HEK293 (cell line): Measurements from ENCODE around the gene RB1.

Source experiments
- CTCF ChIA-PET: fragments of 350-600 bp; formaldehyde crosslinking; extraction: SDS; loops from one replicate; lab custom pipeline; 2021; ENCODE audit warnings: antibody characterized with exemption; lab: Yijun Ruan, JAX
- POLR2A ChIA-PET: fragments of 300-600 bp; formaldehyde crosslinking; extraction: SDS; loops from one replicate; lab custom pipeline; 2020; ENCODE audit warnings: antibody characterized with exemption, inconsistent platforms; lab: Yijun Ruan, JAX
- H3K27ac ChIP-seq: fragments of 200-500 bp; sonication (Bioruptor generic); 2 replicates; pipeline ENCODE4 v1.5.1; 2014; ENCODE audit warnings: low read depth, low read length, control low read depth, inconsistent platforms; ENCODE audit errors: extremely low read depth
- H3K36me3 ChIP-seq, 2 experiments: fragments of 200-500 bp in 1 of 2; sonication (Bioruptor generic) in 1 of 2; 1 replicate in 1 of 2; 2 replicates in 1 of 2; pipeline ENCODE4 v1.5.1; 2014 to 2017; ENCODE audit warnings: inconsistent platforms in 2 of 2, low read length in 2 of 2; ENCODE audit not compliant: control insufficient read depth in 2 of 2, insufficient read depth in 1 of 2
- H3K4me1 ChIP-seq: fragments of 200-500 bp; sonication (Bioruptor generic); 2 replicates; pipeline ENCODE4 v1.5.1; 2014; ENCODE audit warnings: mild to moderate bottlenecking, low read length, inconsistent platforms; ENCODE audit not compliant: control insufficient read depth, insufficient read depth
- H3K4me3 ChIP-seq: 2 replicates; pipeline ENCODE4 v1.5.1; 2011; ENCODE audit warnings: low read depth, mild to moderate bottlenecking, control low read depth, low read length, moderate library complexity
- H3K9me3 ChIP-seq: fragments of 200-500 bp; sonication (Bioruptor generic); 2 replicates; pipeline ENCODE4 v1.5.1; 2014; ENCODE audit warnings: low read depth, low read length, inconsistent platforms; ENCODE audit not compliant: control insufficient read depth, insufficient read depth
- GFI1B ChIP-seq: fragments of 450-650 bp; formaldehyde crosslinking; IDR thresholded peaks from 2 replicates; pipeline ENCODE4 v1.5.1; 2016; ENCODE audit warnings: missing biosample characterization, missing genetic modification characterization
- HIC1 ChIP-seq: fragments of 450-650 bp; formaldehyde crosslinking; IDR thresholded peaks from 2 replicates; pipeline ENCODE4 v1.5.1; 2016; ENCODE audit warnings: missing biosample characterization, missing genetic modification characterization
- KLF10 ChIP-seq: fragments of 450-650 bp; IDR thresholded peaks from 2 replicates; pipeline ENCODE4 v1.5.1; 2018; ENCODE audit warnings: missing biosample characterization, mild to moderate bottlenecking, missing genetic modification characterization
- MYNN ChIP-seq: fragments of 450-650 bp; formaldehyde crosslinking; IDR thresholded peaks from 2 replicates; pipeline ENCODE4 v1.5.1; 2016; ENCODE audit warnings: missing biosample characterization, missing genetic modification characterization, borderline replicate concordance
- MZF1 ChIP-seq: fragments of 450-650 bp; formaldehyde crosslinking; IDR thresholded peaks from 2 replicates; pipeline ENCODE4 v1.5.1; 2017; ENCODE audit warnings: missing biosample characterization, missing genetic modification characterization, borderline replicate concordance
- PRDM1 ChIP-seq: fragments of 450-650 bp; formaldehyde crosslinking; IDR thresholded peaks from 2 replicates; pipeline ENCODE4; 2016; ENCODE audit warnings: missing biosample characterization, missing genetic modification characterization
- SCRT2 ChIP-seq: fragments of 450-650 bp; formaldehyde crosslinking; IDR thresholded peaks from 2 replicates; pipeline ENCODE4 v1.5.1; 2016; ENCODE audit warnings: missing biosample characterization, missing genetic modification characterization
- ZBTB21 ChIP-seq: fragments of 450-650 bp; formaldehyde crosslinking; IDR thresholded peaks from 2 replicates; pipeline ENCODE4 v1.5.1; 2017; ENCODE audit warnings: missing biosample characterization, missing genetic modification characterization
- ZBTB7A ChIP-seq: fragments of 450-650 bp; formaldehyde crosslinking; IDR thresholded peaks from 2 replicates; pipeline ENCODE4 v1.5.1; 2016; ENCODE audit warnings: low read depth, missing biosample characterization, missing genetic modification characterization
- ZFP69B ChIP-seq: fragments of 450-650 bp; formaldehyde crosslinking; IDR thresholded peaks from 2 replicates; pipeline ENCODE4 v1.5.1; 2016; ENCODE audit warnings: missing biosample characterization, missing genetic modification characterization
- ZNF2 ChIP-seq: fragments of 450-650 bp; formaldehyde crosslinking; IDR thresholded peaks from 2 replicates; pipeline ENCODE4 v1.5.1; 2016; ENCODE audit warnings: missing biosample characterization, missing genetic modification characterization
- ZNF423 ChIP-seq: fragments of 450-650 bp; formaldehyde crosslinking; IDR thresholded peaks from 2 replicates; pipeline ENCODE4 v1.5.1; 2016; ENCODE audit warnings: missing biosample characterization, missing genetic modification characterization
- ZNF48 ChIP-seq: fragments of 450-650 bp; formaldehyde crosslinking; IDR thresholded peaks from 2 replicates; pipeline ENCODE4 v1.5.1; 2016; ENCODE audit warnings: missing biosample characterization, missing genetic modification characterization
- ZNF514 ChIP-seq: fragments of 450-650 bp; formaldehyde crosslinking; IDR thresholded peaks from 2 replicates; pipeline ENCODE4 v1.5.1; 2016; ENCODE audit warnings: missing biosample characterization, missing genetic modification characterization
- ZNF596 ChIP-seq: fragments of 450-650 bp; IDR thresholded peaks from 2 replicates; pipeline ENCODE4 v1.5.0; 2018; ENCODE audit warnings: missing biosample characterization, mild to moderate bottlenecking, missing genetic modification characterization, moderate library complexity
- ZNF610 ChIP-seq: fragments of 450-650 bp; formaldehyde crosslinking; IDR thresholded peaks from 2 replicates; pipeline ENCODE4 v1.5.1; 2016; ENCODE audit warnings: missing biosample characterization, missing genetic modification characterization, borderline replicate concordance
- ZNF664 ChIP-seq: fragments of 450-650 bp; formaldehyde crosslinking; IDR thresholded peaks from 2 replicates; pipeline ENCODE4 v1.5.1; 2016; ENCODE audit warnings: missing biosample characterization, missing genetic modification characterization
- ZNF701 ChIP-seq: fragments of 450-650 bp; formaldehyde crosslinking; IDR thresholded peaks from 2 replicates; pipeline ENCODE4 v1.5.1; 2016; ENCODE audit warnings: missing biosample characterization, missing genetic modification characterization
- ZSCAN30 ChIP-seq: fragments of 450-650 bp; IDR thresholded peaks from 2 replicates; pipeline ENCODE4 v1.5.1; 2018; ENCODE audit warnings: missing biosample characterization, mild to moderate bottlenecking, missing genetic modification characterization, moderate library complexity
- TF ChIP-seq, protein P1 (sequence below): fragments of 450-650 bp; formaldehyde crosslinking; IDR thresholded peaks from 2 replicates; pipeline ENCODE4 v1.5.1; 2016; ENCODE audit warnings: missing biosample characterization, missing genetic modification characterization, low read depth
- TF ChIP-seq, protein P2 (sequence below): fragments of 450-650 bp; formaldehyde crosslinking; IDR thresholded peaks from 2 replicates; pipeline ENCODE4 v1.5.1; 2016; ENCODE audit warnings: missing biosample characterization, missing genetic modification characterization

Gene RB1

DNA sequence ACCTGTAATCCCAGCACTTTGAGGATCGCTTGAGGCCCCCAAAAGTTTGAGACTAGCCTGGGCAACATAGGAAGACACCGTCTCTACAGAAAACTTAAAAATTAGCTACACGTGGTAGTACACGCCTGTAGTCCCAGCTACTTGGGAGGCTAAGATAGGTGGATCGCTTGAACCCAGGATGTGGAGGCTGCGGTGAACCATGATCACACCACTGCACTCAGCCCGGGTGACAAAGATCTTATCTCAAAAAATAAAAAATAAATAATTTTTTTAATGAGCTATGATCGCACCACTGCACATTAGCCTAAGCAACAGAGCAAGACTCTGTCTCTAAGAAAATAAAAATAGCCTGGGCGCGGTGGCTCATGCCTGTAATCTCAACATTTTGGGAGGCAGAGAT is 222.7 kb downstream of the RB1 start:
- no peaks in the 10 kb centered on the region for H3K4me1 ChIP-seq
- POLR2A ChIA-PET: no interaction called here
- H3K27ac ChIP-seq: no peak overlapping the region
- no peaks in the 10 kb centered on the region for H3K36me3 ChIP-seq
- no peaks in the 10 kb centered on the region for H3K9me3 ChIP-seq
- TF ChIP-seq ZNF514 (tag by site-specific recombination) (no peak), ZNF701 (no peak), KLF10 (tag by site-specific recombination) (no peak)
- H3K4me3 ChIP-seq: no peak overlapping the region
- CTCF ChIA-PET: no interaction called here

GRCh38 chr13:48527955-48528354 is 224.4 kb downstream of the RB1 start:
- Histone ChIP-seq H3K27ac (no peak overlapping the region), H3K9me3 (no peaks in the 10 kb centered on the region), H3K4me3 (no peak overlapping the region), H3K4me1 (no peaks in the 10 kb centered on the region; the same call in 1 of the 2 replicates), H3K36me3 (no peaks in the 10 kb centered on the region)
- ChIA-PET POLR2A (no interaction called here), CTCF (no interaction called here)
- TF ChIP-seq ZNF596 (tag by site-specific recombination) (no peak), ZSCAN30 (tag by site-specific recombination) (no peak), ZNF2 (tag by site-specific recombination) (no peak), ZBTB7A (no peak), ZBTB21 (tag by site-specific recombination) (no peak), GFI1B (tag by site-specific recombination) (no peak), MYNN (tag by site-specific recombination) (no peak), SCRT2 (no peak), PRDM1 (tag by site-specific recombination) (no peak), MZF1 (tag by site-specific recombination) (no peak), ZFP69B (tag by site-specific recombination) (no peak), HIC1 (no peak), ZNF48 (tag by site-specific recombination) (no peak), ZNF423 (tag by site-specific recombination) (no peak), ZNF610 (tag by site-specific recombination) (no peak)
- TF ChIP-seq, protein P1, sequence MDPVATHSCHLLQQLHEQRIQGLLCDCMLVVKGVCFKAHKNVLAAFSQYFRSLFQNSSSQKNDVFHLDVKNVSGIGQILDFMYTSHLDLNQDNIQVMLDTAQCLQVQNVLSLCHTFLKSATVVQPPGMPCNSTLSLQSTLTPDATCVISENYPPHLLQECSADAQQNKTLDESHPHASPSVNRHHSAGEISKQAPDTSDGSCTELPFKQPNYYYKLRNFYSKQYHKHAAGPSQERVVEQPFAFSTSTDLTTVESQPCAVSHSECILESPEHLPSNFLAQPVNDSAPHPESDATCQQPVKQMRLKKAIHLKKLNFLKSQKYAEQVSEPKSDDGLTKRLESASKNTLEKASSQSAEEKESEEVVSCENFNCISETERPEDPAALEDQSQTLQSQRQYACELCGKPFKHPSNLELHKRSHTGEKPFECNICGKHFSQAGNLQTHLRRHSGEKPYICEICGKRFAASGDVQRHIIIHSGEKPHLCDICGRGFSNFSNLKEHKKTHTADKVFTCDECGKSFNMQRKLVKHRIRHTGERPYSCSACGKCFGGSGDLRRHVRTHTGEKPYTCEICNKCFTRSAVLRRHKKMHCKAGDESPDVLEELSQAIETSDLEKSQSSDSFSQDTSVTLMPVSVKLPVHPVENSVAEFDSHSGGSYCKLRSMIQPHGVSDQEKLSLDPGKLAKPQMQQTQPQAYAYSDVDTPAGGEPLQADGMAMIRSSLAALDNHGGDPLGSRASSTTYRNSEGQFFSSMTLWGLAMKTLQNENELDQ (tag by site-specific recombination): no peak

- TF ChIP-seq, protein P2, sequence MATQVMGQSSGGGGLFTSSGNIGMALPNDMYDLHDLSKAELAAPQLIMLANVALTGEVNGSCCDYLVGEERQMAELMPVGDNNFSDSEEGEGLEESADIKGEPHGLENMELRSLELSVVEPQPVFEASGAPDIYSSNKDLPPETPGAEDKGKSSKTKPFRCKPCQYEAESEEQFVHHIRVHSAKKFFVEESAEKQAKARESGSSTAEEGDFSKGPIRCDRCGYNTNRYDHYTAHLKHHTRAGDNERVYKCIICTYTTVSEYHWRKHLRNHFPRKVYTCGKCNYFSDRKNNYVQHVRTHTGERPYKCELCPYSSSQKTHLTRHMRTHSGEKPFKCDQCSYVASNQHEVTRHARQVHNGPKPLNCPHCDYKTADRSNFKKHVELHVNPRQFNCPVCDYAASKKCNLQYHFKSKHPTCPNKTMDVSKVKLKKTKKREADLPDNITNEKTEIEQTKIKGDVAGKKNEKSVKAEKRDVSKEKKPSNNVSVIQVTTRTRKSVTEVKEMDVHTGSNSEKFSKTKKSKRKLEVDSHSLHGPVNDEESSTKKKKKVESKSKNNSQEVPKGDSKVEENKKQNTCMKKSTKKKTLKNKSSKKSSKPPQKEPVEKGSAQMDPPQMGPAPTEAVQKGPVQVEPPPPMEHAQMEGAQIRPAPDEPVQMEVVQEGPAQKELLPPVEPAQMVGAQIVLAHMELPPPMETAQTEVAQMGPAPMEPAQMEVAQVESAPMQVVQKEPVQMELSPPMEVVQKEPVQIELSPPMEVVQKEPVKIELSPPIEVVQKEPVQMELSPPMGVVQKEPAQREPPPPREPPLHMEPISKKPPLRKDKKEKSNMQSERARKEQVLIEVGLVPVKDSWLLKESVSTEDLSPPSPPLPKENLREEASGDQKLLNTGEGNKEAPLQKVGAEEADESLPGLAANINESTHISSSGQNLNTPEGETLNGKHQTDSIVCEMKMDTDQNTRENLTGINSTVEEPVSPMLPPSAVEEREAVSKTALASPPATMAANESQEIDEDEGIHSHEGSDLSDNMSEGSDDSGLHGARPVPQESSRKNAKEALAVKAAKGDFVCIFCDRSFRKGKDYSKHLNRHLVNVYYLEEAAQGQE: no peak
- TF ChIP-seq ZNF664 (tag by site-specific recombination): peak; percentile 72; the same call in 1 of the 2 replicates
- TF ChIP-seq, all 188 proteins: peak for 1
- Histone ChIP-seq H3K36me3 (no peaks in the 10 kb centered on the region), H3K4me1 (peaks cover 3% of the 10 kb centered on the region; the same call in 1 of the 2 replicates), H3K4me3 (no peak overlapping the region), H3K27ac (no peak overlapping the region), H3K9me3 (no peaks in the 10 kb centered on the region)
- POLR2A ChIA-PET: no interaction called here
- CTCF ChIA-PET: no interaction called here
These were observed 225.2 kb downstream of the RB1 start for GRCh38 chr13:48528720-48529119.
